Sigmoid colon (tissue), 7 donors: ENCODE measurements around the gene COMT. TPM values are rescaled to one million over a fixed set of nuclear protein-coding genes. Genes with fewer than 3 reads are reported as not detected.

Experiments
- DNase-seq: peaks from one replicate; pipeline ENCODE4 v3.0.0-alpha.2; 2019
- H3K27ac ChIP-seq, 4 donors: fragments of 200-600 bp; sonication (generic); one replicate each; pipeline ENCODE4 v1.5.1; 2016 to 2019; ENCODE audit warnings: mild to moderate bottlenecking in 1 of 4
- H3K27me3 ChIP-seq, 3 donors: fragments of 200-600 bp; sonication (generic); one replicate each; pipeline ENCODE4 v1.5.1; 2019; ENCODE audit warnings: mild to moderate bottlenecking in 1 of 3
- H3K36me3 ChIP-seq, 4 donors: fragments of 200-600 bp; sonication (generic); one replicate each; pipeline ENCODE4 v1.5.1; 2016 to 2019
- H3K4me1 ChIP-seq, 4 donors: fragments of 200-600 bp; sonication (generic); one replicate each; pipeline ENCODE4 v1.5.1; 2017 to 2019
- H3K4me3 ChIP-seq, 4 donors: fragments of 200-600 bp; sonication (generic); one replicate each; pipeline ENCODE4 v1.5.1; 2017 to 2019; ENCODE audit warnings: mild to moderate bottlenecking in 2 of 4, moderate library complexity in 1 of 4
- H3K9me3 ChIP-seq, 4 donors: fragments of 200-600 bp in 3 of 4; sonication (generic) in 3 of 4; one replicate each; pipeline versions ENCODE4 v1.5.1 to v1.6.1; 2013 to 2019
- CTCF ChIP-seq, 4 experiments: fragments of 450-650 bp in 3 of 4; fragments of 200-600 bp in 1 of 4; IDR thresholded peaks; one replicate each; pipeline ENCODE4 v1.5.1; 2016 to 2019; ENCODE audit warnings: antibody characterized with exemption in 4 of 4, mild to moderate bottlenecking in 3 of 4, moderate library complexity in 2 of 4
- EP300 ChIP-seq, 4 donors: sonication (generic); formaldehyde crosslinking; IDR thresholded peaks; one replicate each; pipeline ENCODE4 v1.6.1; 2017; ENCODE audit warnings: antibody characterized with exemption in 4 of 4
- POLR2A ChIP-seq, 2 donors: fragments of 450-650 bp; IDR thresholded peaks; one replicate each; pipeline ENCODE4 v1.6.1; 2016; ENCODE audit warnings: antibody characterized with exemption in 2 of 2, mild to moderate bottlenecking in 2 of 2, moderate library complexity in 2 of 2
- POLR2AphosphoS5 ChIP-seq, 4 donors: sonication (generic); formaldehyde crosslinking; IDR thresholded peaks; one replicate each; pipeline ENCODE4 v1.6.1; 2017; ENCODE audit warnings: antibody characterized with exemption in 4 of 4
- WGBS, 2 donors: extraction: QIAGEN DNeasy Blood & Tissue Kit; methylation state at CpG; one replicate each; pipeline ENCODE4 v1.1.7; 2013; 5-methylcytosine and 5-hydroxymethylcytosine counted together
- intact Hi-C: fragments of 100-400 bp; cut with DNase I; formaldehyde crosslinking; loops from one replicate; pipeline ENCODE4 v1.15.1; 2023
- polyA plus RNA-seq, 3 donors: library from polyadenylated mRNA; stranded (reverse); fragments of 200-250 nt; gene quantifications; one replicate each; pipeline ENCODE4 v1.2.3, GENCODE V29; 2013
- total RNA-seq, 4 donors: library from RNA; depleted of rRNA; stranded (reverse); fragments of >200 nt; gene quantifications; one replicate each; pipeline ENCODE4 v1.1.0, GENCODE V29; 2016
- donor health status: healthy with polysubstance abuse.
- donor health status: Bipolar disorder and iron deficiency.
- donor health status: healthy.

The COMT gene
- total and polyA plus RNA-seq, 7 donors, result 62.5 to 162 (median 106) TPM

- H3K9me3 ChIP-seq, result no peaks in the 10 kb centered on the region
- H3K27me3 ChIP-seq, result no peaks in the 10 kb centered on the region
- intact Hi-C loops, result no loop called here
- H3K4me1 ChIP-seq, result peaks cover 0 to 9% (median 5%) of the 10 kb centered on the region in 4 donors
- no peak for DNase-seq
- H3K36me3 ChIP-seq, result no peaks in the 10 kb centered on the region
- H3K27ac ChIP-seq, result no peak overlapping the region
- no peak overlapping the region for H3K4me3 ChIP-seq
- WGBS, 2 donors, result 94 to 95% methylated on average over 8 of the region's 8 CpGs
- TF ChIP-seq EP300 (IDR thresholded peaks at IDR 0.05), result no peak
- no peak for TF ChIP-seq CTCF (IDR thresholded peaks at IDR 0.05)
- no peak for TF ChIP-seq POLR2AphosphoS5 (IDR thresholded peaks at IDR 0.05)
- no peak for TF ChIP-seq POLR2A (IDR thresholded peaks at IDR 0.05)
These were observed 68.2 kb downstream of the COMT start for GRCh38 chr22:20009582-20010306.

- intact Hi-C loops, result no loop called here
- Histone ChIP-seq H3K4me3 (no peak overlapping the region), H3K27ac (no peak overlapping the region), H3K27me3 (no peaks in the 10 kb centered on the region), H3K9me3 (no peaks in the 10 kb centered on the region), H3K36me3 (no peaks in the 10 kb centered on the region), H3K4me1 (peaks cover 0 to 15% (median 5%) of the 10 kb centered on the region in 4 donors)
- WGBS, 2 donors, result 68 to 82% methylated on average over 14 of the region's 14 CpGs
- no peak for TF ChIP-seq CTCF (IDR thresholded peaks at IDR 0.05)
- no peak for TF ChIP-seq POLR2A (IDR thresholded peaks at IDR 0.05)
- TF ChIP-seq POLR2AphosphoS5 (IDR thresholded peaks at IDR 0.05), result no peak
- no peak for TF ChIP-seq EP300 (IDR thresholded peaks at IDR 0.05)
- DNase-seq, result no peak
These were observed 68.9 kb downstream of the COMT start for GRCh38 chr22:20010307-20011122.

- WGBS, 2 donors, result 74 to 77% methylated on average over 20 of the region's 20 CpGs
These were observed 69.8 kb downstream of the COMT start for GRCh38 chr22:20011123-20011992.

More at GRCh38 chr22:20011123-20011992, 69.8 kb downstream of the COMT start:
- Histone ChIP-seq H3K27me3 (no peaks in the 10 kb centered on the region), H3K27ac (no peak overlapping the region), H3K9me3 (no peaks in the 10 kb centered on the region), H3K36me3 (no peaks in the 10 kb centered on the region), H3K4me1 (peaks cover 0 to 23% (median 12%) of the 10 kb centered on the region in 4 donors), H3K4me3 (no peak overlapping the region)
- intact Hi-C loops, result no loop called here
- TF ChIP-seq EP300 (IDR thresholded peaks at IDR 0.05) (no peak), POLR2AphosphoS5 (IDR thresholded peaks at IDR 0.05) (no peak), CTCF (IDR thresholded peaks at IDR 0.05) (no peak), POLR2A (IDR thresholded peaks at IDR 0.05) (no peak)
- DNase-seq, result no peak
